Gastroesophageal sphincter (tissue), 3 donors: ENCODE results near the gene CAMK1D.

Experiments used
- CTCF ChIP-seq, 4 experiments: fragments of 200-600 bp in 2 of 4; fragments of 450-650 bp in 2 of 4; sonication (generic) in 1 of 4; IDR thresholded peaks; one replicate each; pipeline ENCODE4 v1.5.1; 2017 to 2019; ENCODE audit warnings: antibody characterized with exemption in 4 of 4, mild to moderate bottlenecking in 2 of 4, moderate library complexity in 2 of 4
- EP300 ChIP-seq: sonication (generic); formaldehyde crosslinking; IDR thresholded peaks from one replicate; pipeline ENCODE4 v1.6.1; 2017; ENCODE audit warnings: antibody characterized with exemption, mild to moderate bottlenecking
- POLR2A ChIP-seq, 2 donors: fragments of 450-650 bp; IDR thresholded peaks; one replicate each; pipeline ENCODE4 v1.6.1; 2017; ENCODE audit warnings: antibody characterized with exemption in 2 of 2, mild to moderate bottlenecking in 2 of 2, moderate library complexity in 1 of 2
- POLR2AphosphoS5 ChIP-seq: sonication (generic); formaldehyde crosslinking; IDR thresholded peaks from one replicate; pipeline ENCODE4 v1.6.1; 2017; ENCODE audit warnings: antibody characterized with exemption

DNA sequence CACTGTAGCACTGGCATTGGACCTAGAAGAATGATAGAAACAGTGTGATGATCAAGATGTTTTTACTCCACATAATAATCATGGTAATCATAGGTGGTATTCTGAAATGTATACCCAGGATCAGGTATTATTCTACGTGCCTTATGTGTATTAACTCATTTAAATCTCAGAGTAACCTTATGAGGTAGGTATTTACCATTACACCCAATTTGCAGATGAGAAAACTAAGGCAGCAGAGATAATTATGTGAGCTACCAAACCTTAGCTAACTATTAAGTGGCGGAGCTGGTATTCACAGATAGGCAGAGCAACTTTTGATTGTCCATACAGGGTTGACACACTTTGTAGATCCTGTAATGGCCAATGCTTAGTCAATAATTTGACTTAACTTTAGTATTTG, 2.5 kb downstream of the CAMK1D start:
- TF ChIP-seq CTCF (IDR thresholded peaks at IDR 0.05) (no peak), POLR2A (IDR thresholded peaks at IDR 0.05) (no peak), EP300 (no peak), POLR2AphosphoS5 (no peak)
